ENCODE measurements around the gene SLC16A10.
"Not testable (repeated sequence)": the region's sequence is repeated elsewhere in the genome, so short reads cannot be mapped to it uniquely, and the experiment has no call there.

SLC16A10 gene

DNA sequence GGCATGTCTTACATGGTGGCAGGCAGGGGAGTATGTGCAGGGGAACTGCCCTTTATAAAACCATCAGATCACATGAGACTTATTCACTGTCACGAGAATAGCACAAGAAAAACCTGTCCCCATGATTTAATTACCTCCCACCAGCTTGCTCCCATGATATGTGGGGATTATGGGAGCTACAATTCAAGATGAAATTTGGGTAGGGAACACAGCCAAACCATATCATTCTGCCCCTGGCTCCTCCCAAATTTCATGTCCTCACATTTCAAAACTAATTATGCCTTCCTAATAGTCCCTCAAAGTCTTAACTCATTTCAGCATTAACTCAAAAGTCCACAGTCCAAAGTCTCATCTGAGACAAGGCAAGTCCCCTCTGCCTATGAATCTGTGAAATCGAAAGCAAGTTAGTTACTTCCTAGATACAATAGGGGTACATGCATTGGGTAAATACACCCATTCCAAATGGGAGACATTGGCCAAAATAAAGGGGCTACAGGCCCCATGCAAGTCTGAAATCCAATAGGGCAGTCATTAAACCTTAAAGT is 102.4 kb downstream of the SLC16A10 start:
- DNase-seq: not testable (repeated sequence)

DNA sequence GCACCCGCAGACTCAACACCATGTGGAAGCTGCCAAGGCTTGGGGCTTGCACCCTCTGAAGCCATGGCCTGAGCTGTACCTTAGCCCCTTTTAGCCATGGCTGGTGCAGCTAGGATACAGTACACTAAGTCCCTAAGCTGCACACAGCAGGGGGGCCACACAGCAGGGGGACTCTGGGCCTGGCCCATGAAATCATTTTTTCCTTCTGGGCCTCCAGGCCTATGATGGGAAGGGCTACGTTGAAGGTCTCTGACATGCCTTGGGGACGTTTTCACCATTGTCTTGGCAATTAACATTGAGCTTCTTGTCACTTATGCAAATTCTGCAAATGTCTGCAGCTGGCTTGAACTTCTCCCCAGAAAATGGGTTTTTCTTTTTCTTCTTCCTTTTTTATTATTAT is 103.3 kb downstream of the SLC16A10 start:
- no peak for DNase-seq

DNA sequence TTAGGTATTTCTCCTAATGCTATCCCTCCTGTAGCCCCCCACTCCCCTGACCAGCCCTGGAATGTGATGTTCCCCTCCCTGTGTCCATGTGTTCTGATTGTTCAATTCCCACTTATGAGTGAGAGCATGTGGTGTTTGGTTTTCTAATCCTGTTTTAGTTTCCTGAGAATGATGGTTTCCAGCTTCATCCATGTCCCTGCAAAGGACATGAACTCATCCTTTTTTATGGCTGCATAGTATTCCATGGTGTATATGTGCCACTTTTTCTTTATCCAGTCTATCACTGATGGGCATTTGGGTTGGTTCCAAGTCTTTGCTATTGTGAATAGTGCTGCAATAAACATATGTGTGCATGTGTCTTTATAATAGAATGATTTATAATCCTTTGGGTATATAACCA is 103.8 kb downstream of the SLC16A10 start:
- DNase-seq: not testable (repeated sequence)

DNA sequence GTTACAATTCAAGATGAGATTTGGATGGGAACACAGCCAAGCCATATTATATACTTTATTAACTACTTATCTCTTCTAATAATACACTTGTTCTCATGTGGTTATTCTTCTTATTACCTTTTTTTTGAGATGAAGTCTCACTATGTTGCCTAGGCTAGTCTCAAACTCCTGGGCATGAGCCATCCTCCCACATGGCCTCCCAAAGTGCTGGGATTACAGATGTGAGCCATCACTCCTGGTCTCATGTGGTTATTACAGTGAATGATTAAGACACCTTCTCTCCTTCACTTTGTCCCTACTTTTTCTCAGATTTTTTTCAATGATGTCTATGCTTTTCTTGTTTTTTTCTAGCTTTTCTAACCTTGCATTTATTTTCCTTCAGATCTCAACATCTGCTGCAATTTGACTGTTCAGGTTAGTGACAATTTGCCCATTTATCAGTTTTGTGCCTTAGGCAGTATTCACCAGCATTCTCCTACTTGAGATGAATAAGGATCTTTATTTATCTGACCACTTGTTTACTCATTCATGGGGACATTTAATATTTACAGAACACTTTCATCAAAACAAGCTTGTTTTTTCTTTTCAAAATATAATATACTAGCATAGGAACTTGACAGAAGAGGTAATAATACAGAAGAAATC is 105.7 kb downstream of the SLC16A10 start:
- no peak for DNase-seq

DNA sequence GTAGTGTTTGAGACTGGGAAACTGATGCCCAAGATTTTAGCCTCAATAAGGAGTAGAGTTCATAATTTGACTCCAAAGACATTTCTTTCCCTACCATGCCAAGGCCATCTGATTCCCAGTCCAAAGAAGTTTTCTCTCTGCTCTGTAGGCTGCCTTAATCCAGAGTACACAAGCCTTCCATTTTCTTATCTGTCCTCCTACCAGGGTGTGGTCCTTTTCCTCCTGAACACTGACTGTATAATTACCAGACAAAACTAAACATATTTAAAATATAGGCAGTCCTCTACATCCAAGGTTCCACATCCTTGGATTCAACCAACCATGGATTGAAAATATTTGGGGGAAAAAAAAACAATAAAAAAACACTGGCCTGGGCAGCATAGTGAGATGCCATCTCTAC is 108.4 kb downstream of the SLC16A10 start:
- DNase-seq: no peak

DNA sequence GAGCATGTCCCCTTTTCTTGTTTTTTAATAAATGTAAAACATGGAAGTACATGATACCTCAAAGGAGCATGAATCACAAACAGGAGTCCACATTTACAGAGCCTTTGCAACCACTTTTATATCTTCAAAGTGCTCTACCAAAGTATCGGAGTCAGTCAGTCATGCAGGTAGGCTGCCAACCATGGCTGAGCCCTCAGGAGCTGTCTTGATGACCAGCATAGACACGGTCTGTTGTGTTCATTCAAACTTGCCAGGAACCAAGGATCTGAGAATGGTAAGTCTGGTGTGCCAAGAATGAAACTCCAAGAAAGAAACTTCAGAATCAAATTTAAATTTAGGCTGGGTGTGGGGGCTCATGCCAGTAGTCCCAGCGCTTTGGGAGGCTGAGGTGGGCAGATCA is 111.5 kb downstream of the SLC16A10 start:
- no peak for DNase-seq

DNA sequence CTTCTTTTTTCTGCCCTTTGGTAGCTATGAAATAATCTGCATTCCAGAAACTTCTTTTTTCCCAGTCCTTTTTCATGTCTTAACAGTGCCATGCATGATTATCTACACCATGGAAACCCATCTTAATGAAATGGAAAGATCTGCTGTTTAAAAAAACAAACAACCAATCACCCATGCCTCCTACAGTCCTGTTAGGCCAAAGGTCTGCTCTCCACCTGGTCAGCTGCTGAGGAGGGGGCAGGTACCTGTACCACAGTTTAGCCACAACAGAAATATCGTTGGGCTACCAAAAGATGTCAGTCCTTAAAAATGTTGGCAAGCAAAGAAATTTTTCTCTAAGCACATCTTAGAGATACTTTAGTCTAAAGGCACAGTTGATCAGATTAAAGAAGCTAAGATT is 112.6 kb downstream of the SLC16A10 start:
- DNase-seq: no peak

DNA sequence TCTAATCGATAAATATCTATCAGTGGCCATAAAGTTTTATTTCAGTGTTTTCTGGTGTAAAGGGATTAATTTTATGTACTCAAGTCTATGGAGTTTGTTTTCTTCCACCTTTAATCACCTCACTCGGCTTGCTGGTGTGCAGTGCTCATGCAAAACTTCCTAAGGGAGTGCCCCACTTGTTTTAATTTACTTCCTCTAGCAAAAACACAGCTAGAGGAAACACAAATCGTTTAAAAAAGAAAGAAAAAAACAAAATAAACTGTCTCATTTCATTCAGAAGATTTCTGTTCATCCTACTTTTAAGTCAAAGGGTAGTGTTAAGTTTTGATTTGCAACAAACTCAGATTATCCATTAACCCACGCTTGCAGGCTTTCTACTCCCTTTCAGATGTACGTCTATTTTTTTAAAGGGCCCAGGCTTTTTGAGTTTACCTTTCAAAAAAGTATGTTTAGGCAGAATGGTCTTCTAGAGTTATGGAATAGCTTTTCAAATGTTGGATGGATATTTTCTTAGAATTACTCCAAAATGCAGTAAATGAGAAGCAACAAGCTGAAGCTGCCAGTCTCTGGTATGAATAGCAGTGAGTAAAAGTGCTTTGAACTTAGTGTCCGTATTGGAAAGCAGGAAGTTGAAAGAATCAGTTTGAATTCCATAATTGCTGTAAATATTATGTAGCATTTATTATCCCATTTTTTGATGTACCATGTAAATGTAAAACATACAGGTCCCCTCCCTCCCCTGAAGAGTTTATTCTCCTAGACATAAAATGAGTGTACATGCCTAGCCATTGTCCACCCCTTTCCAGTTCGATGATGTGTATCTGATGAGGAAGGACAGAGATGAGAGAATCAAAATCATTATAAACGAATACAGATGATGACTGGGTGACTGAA is 113.3 kb downstream of the SLC16A10 start:
- no peak for DNase-seq

DNA sequence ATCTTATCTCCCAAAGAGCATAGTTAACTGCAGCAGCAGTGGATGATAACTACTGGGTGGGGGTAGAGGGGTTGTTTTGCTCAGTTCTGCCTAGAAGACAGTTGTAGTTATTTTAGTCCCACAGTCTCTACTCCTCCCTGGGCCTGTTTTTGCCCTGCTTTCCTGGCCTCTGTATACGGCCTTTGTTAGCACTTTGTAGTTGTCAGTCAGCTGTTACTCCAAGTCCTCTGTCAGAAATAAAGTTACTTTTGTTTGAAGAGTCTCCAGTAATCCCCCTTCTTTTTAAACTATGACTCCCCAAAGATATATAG is 113.9 kb downstream of the SLC16A10 start:
- no peak for DNase-seq

DNA sequence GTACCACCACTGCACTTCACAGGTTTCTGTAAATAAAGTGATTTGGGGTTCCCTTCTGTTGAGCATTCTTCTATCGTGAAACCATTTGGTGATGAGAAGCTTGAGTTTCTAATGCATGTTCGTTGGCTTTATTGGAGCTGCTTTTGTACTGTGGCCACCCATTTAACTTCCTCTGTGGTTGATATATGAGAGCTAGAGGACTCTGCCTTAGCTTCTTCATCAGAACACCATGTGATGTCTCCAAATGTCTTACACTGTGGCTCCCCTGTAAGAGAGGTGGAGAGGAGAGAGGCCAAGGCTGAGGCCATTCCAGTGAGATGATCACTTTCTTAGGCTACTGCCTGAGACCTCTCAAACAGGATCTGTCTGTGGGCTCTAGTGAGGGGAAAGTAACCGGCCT is 114.5 kb downstream of the SLC16A10 start:
- no peak for DNase-seq

DNA sequence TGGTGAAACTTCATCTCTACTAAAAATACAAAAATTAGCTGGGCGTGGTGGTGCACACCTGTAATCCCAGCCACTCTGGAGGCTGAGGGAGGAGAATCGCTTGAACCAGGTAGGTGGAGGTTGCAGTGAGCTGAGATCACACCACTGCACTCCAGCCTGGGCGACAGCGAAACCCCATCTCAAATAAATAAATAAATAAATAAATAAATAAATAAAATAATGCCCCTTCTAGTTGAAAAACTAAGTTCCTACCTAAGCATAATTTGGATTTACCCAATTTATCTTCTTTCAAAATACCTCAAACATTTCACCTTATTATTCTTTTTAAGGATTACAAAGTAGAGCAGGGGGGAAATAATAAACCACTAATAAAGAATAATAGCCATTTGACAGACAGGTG is 116.2 kb downstream of the SLC16A10 start:
- not testable (repeated sequence) for DNase-seq

DNA sequence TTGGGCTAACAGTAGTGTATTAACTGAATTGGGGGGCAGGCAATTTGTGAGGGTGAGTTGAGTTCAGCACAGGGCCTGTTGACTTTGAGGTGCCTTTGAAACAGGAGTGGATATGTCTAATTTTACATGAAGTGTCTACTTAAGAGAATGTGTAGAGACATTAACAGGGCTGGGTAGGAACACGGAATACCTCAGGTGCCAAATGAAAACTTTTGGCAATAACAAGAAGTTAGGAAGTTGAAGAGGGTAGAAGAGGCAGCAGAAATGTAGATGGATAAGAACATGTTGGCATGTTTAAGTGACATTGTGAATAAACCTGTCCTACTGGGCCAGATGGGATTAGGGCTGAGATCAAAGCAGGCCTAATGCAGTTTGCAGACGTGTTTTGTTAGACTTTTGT is 117.0 kb downstream of the SLC16A10 start:
- no peak for DNase-seq

DNA sequence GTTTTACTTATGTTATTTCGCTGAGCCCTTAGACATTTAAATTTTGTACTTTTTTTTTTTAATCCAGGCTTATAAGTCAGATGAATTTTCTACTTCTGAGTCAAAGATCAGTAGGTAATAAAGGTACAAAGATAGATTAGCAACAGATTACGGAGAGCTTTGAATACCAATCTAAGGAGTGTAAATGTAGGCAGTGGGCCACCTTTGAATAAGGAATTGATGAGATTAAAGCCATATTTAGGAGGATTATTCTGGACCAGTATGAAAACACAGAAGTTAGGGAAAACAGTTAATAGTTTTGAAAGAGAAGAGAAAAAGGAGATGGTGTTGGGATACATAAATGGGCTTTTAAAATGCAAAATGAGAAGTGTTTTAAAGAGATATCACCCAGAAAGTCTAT is 117.6 kb downstream of the SLC16A10 start:
- no peak for DNase-seq

DNA sequence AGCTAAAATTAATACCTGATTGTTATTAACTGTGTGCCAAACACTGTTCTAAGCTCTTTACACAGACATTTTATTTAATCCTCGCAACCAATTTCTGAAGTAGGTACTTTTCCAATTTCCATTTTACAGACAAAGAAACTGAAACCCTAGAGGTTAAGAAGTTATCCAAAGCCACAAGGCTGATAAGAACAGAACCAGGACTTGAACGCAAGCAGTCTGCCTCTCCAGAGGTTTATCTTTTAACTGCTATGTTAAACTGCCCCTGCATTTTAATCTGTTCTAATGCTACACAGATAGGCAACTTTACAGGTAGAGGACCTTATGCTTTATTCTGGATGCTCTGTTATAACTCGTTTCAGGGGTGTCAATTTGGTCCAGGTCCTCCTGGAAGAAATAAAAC is 118.2 kb downstream of the SLC16A10 start:
- no peak for DNase-seq

DNA sequence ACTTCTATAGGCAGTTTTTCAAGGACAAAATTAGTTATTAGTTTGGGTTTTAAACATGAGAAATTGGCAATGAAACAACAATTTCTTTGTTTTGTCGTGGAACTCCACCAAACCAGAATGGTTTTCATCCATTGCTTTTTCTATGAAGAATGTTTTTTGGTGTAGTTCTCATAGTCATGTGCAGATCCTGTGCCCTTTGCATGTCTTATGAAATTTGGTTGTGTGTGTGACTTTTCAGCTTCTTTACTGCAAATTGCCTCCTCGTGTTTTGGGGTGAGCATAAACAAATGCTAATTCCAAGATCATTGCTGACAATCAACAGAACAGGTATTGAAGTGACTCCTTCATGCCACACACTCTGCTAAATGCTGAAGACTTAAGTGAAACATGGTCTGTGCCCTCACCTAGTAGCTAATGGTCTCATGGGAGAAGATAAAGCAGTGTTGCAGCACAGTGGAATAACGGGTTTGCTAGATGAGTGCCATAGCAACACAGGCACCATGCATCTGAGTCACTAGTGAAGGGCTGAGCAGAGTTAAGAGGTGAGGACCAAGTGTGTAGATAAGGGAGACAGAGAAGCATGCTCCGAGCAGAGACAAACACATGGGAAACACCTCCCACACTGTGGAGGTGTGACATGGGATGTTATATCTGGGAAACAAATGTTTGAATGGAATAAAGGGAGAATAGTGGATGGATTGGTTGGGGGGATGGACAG is 120.0 kb downstream of the SLC16A10 start:
- DNase-seq: no peak

DNA sequence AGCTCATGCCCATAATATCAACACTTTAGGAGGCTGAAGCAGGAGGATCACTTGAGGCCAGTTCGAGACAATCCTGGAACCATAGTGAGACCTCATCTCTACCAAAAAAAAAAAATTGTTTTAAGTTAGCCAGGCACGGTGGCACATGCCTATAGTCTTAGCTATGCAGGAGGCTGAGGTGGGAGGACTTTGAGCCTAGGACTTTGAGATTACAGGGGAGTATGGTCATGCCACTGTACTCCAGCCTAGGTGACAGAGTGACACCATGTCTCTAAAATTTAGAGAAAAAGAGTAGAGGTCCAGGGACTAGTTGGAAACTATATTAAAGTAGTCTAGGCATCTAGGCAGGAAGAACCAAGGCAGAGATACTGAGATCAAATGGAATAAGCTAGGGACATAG is 121.6 kb downstream of the SLC16A10 start:
- DNase-seq: no peak

DNA sequence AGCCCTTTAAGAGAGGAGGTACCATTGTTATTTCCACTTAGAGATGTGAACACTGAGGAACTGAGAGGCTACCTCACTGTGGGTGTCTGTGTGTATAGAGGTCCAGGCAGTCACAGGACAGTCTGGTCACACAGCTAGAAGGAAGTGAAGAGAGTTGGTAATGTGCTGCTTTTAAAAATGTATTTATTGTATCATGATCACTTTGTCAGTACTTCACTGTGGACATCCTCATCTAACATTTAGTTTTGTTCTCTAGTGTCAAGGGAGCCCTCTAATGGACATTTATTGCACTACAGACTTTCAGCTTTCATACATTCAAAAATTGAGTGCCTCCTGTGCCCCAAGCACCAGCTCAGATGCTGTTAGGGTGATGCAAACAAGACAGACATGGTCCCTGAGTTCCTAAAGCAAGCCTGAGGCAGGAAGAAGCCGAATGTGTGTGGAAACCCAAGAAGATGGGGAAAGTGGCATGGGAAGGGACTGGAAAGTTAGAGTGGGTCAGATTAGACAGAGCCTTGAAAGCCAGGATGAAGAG is 123.0 kb downstream of the SLC16A10 start:
- peak; percentile 5 for DNase-seq

DNA sequence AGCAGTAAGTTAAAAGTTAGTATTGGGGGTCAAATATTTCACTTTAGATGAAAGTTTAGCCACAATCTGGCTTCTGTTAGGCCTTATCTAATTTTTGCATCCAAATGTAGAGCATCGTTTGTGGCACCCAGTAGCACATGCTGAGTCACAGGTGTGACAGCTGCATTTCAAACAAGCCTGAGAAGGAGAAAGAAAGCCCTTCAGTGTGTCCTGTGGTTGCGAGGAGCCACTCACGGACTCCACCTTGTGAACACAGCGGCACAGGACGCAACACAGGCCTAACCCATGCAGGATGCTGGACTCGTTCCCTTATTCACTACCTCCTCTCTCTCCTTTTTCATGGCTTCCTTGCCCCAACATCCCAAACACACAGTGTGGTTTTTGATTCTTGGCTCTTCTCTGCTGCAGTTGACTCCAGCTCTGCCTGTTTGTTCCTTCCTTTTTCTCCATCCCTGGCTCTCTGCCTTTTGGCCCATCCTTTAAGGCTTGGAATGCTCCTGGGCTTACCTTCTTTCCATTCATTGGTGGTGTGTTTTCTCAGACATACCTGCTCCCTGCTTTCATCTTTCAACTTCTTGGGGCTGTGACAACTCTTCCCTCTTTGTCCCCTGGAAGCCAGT is 124.2 kb downstream of the SLC16A10 start:
- no peak for DNase-seq

DNA sequence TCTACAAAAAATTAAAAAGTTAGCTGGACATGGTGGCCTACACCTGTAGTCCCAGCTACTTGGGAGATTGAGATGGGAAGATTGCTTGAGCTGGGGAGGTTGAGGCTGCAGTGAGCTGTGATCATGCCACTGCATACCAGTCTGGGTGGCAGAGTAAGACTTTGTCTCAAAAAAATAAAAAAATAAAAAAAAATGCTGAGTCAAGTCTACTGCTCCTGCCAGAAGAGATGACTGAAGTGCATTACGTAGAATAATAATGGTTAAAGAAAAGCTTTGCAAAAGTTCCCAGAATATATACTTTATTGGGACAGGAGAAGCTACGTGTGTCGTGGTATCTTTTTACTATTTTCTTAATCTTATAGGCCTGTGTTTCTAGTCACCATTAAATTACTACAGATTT is 125.3 kb downstream of the SLC16A10 start:
- no peak for DNase-seq

DNA sequence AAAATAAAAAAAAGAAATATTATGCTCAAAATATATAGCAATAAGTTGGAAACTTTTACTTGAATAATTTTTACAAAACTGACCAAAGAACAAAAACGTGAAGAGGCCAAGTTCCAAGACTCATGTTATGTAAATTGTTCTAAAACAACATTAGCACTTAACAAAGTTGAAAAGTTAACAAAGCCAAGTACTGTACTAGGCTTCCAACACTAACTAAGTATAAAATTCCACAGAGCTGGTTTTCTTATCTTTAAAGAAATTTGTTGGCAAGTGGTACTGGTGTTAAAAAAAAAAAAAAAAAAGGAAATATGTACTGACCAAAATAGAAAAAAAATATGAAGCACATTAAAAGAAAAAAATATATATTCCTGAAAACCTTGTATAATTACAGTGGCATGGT is 127.8 kb downstream of the SLC16A10 start:
- DNase-seq: no peak

DNA sequence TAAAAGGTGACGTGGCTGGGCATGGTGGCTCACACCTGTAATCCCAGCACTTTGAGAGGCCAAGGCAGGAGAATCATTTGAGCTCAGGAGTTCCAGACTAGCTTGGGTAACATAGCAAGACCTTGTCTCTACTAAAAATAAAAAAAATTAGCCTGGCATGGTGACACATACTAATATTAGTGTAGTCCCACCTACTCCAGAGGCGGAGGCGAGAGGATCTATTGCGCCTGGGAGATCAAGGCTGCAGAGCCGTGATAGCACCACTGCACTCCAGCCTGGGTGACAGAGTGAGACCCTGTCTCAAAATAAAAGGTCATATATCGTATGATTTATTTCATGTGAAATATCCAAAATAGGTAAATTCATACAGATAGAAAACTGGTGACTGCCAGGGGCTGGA is 132.5 kb downstream of the SLC16A10 start:
- no peak for DNase-seq

DNA sequence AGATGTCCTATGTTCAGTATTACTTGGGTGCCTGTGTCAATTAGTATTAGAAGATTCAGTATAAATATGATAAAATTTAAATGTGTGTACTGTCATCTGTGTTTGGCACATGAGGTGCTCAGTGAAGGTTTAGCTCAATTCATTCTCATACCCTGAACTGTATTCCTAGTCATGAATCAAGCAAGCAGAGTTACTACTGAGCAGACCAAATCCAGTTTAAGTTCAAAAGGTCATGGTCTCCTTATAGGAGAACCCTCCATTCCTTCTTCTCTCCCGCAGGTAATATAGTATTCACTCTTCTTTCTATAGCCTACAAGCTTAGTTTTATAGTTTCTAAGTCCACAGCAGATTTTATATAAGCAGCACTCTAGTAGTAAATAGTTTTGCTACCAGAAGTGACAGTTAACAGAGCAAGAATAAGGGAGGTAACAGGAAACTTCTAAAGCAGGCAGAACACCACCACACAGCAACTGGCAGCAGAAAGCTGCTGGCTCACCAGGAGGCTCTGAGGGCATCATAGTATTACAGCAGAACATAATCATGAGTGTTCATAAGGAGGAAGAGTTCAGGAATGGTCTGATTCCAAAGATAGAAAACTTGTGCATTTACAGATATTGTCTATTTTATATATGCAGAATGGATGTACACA is 133.2 kb downstream of the SLC16A10 start:
- no peak for DNase-seq

DNA sequence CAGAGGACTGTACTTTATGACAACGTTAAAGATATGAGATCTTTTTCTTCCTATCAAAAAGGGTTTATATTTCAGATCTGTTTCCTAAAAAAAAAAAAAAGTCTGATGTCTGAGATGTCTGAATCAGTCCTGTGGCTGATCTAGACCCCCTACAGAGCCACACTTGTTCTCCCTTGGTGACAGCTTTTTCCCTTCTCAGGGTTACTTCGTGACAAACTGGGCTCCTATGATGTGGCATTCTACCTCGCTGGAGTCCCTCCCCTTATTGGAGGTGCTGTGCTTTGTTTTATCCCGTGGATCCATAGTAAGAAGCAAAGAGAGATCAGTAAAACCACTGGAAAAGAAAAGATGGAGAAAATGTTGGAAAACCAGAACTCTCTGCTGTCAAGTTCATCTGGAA is 134.5 kb downstream of the SLC16A10 start:
- DNase-seq: no peak

All from NCI-H1436 treated with DMSO at 0.1 percent for 48 hours (cell line).